Endodermal cell (in vitro differentiated cells): ENCODE data around the gene ATXN7L1. TPM values are rescaled to one million over a fixed set of nuclear protein-coding genes. Genes with fewer than 3 reads are reported as not detected.
"Not testable (repeated sequence)": the region's sequence is repeated elsewhere in the genome, so short reads cannot be mapped to it uniquely, and the experiment has no call there.

Experiments used
- DNase-seq: peaks from one replicate; pipeline ENCODE4 v3.0.0-alpha.2; 2017
- H3K27ac ChIP-seq: 2 replicates; pipeline ENCODE4 v1.5.1; 2013; ENCODE audit warnings: mild to moderate bottlenecking, low read depth, low read length, moderate library complexity
- H3K27me3 ChIP-seq: 2 replicates; pipeline ENCODE4 v1.6.1; 2013; ENCODE audit warnings: mild to moderate bottlenecking, low read length, moderate library complexity; ENCODE audit not compliant: insufficient read depth, control insufficient read depth, poor library complexity, severe bottlenecking
- H3K36me3 ChIP-seq: 2 replicates; pipeline ENCODE4 v1.7.0; 2013; ENCODE audit warnings: mild to moderate bottlenecking, low read length, moderate library complexity; ENCODE audit not compliant: control insufficient read depth, insufficient read depth
- H3K4me1 ChIP-seq: one replicate; pipeline ENCODE4 v1.7.0; 2013; ENCODE audit warnings: low read length; ENCODE audit not compliant: control insufficient read depth, insufficient read depth
- H3K4me3 ChIP-seq: 2 replicates; pipeline ENCODE4 v1.5.1; 2013; ENCODE audit warnings: mild to moderate bottlenecking, low read length, moderate library complexity
- H3K9ac ChIP-seq: 2 replicates; pipeline ENCODE4 v1.6.1; 2013; ENCODE audit warnings: mild to moderate bottlenecking, low read length, moderate library complexity; ENCODE audit not compliant: poor library complexity, severe bottlenecking; ENCODE audit errors: extremely low read depth
- H3K9me3 ChIP-seq: 2 replicates; pipeline ENCODE4 v1.6.1; 2013; ENCODE audit warnings: mild to moderate bottlenecking, low read length, moderate library complexity; ENCODE audit not compliant: control insufficient read depth
- H3K27ac Mint-ChIP-seq: 2 replicates; pipeline ENCODE4 v1.8.0; 2020; ENCODE audit warnings: mixed read lengths
- H3K27me3 Mint-ChIP-seq: 2 replicates; pipeline ENCODE4 v1.8.0; 2021; ENCODE audit warnings: mild to moderate bottlenecking, mixed read lengths; ENCODE audit not compliant: insufficient read depth
- H3K36me3 Mint-ChIP-seq: 2 replicates; pipeline ENCODE4 v1.8.0; 2020; ENCODE audit warnings: low read depth, mixed read lengths
- H3K4me1 Mint-ChIP-seq: 2 replicates; pipeline ENCODE4 v1.8.0; 2020; ENCODE audit warnings: mixed read lengths
- H3K4me3 Mint-ChIP-seq: 2 replicates; pipeline ENCODE4 v1.8.0; 2020; ENCODE audit warnings: mild to moderate bottlenecking, moderate library complexity, mixed read lengths
- H3K9me3 Mint-ChIP-seq: 2 replicates; pipeline ENCODE4 v1.8.0; 2020; ENCODE audit warnings: mild to moderate bottlenecking, mixed read lengths
- CTCF ChIP-seq: fragments of 200-600 bp; sonication (generic); conservative IDR thresholded peaks from 2 replicates; pipeline ENCODE4 v1.5.0; 2021; ENCODE audit warnings: antibody characterized with exemption, mild to moderate bottlenecking
- WGBS, 2 experiments: methylation state at CpG; one replicate each; pipeline versions ENCODE4 v1.1.5 to v1.1.7; 2013; ENCODE audit warnings: missing lambda C conversion rate in 2 of 2, mixed read lengths in 1 of 2; ENCODE audit not compliant: insufficient coverage in 1 of 2, insufficient read length in 1 of 2; 5-methylcytosine and 5-hydroxymethylcytosine counted together
- total RNA-seq, 2 donors: library from RNA; stranded (reverse); fragmentation: NEBNext Ultra II Directional in 1 of 2; extraction: Animal tissue kit (Norgen Biotek cat#: 25700) in 1 of 2; gene quantifications; 2 replicates in 1 of 2; 3 replicates in 1 of 2; pipeline ENCODE4 v1.2.1, GENCODE V29; 2021

ATXN7L1 gene
- total RNA-seq, 2 donors from 2014 or later: 16.9 to 30.4 TPM

- Histone ChIP-seq H3K27me3 (no peaks in the 10 kb centered on the region), H3K4me1 (no peaks in the 10 kb centered on the region), H3K4me3 (no peak overlapping the region), H3K27ac (no peak overlapping the region), H3K9me3 (no peaks in the 10 kb centered on the region), H3K9ac (no peak overlapping the region), H3K36me3 (no peaks in the 10 kb centered on the region)
- Mint-ChIP-seq H3K36me3 (no peaks in the 10 kb centered on the region), H3K4me1 (peaks cover 20% of the 10 kb centered on the region), H3K27me3 (no peaks in the 10 kb centered on the region), H3K27ac (peak overlapping the region; percentile 63), H3K4me3 (no peak overlapping the region), H3K9me3 (no peaks in the 10 kb centered on the region)
- DNase-seq: peak; percentile 75
- 86 to 98% methylated on average over 5 to 14 of the region's 14 CpGs for WGBS, 2 experiments
- TF ChIP-seq CTCF: no peak
Observed at GRCh38 chr7:105600720-105601550, 275.5 kb downstream of the ATXN7L1 start.

- H3K36me3 Mint-ChIP-seq: no peaks in the 10 kb centered on the region
- Histone ChIP-seq H3K27me3 (no peaks in the 10 kb centered on the region), H3K36me3 (no peaks in the 10 kb centered on the region), H3K9me3 (no peaks in the 10 kb centered on the region), H3K4me3 (no peak overlapping the region), H3K4me1 (no peaks in the 10 kb centered on the region), H3K27ac (no peak overlapping the region), H3K9ac (no peak overlapping the region)
- no peak for DNase-seq
- no peaks in the 10 kb centered on the region for H3K27me3 Mint-ChIP-seq
- no peak overlapping the region for H3K27ac Mint-ChIP-seq
- H3K9me3 Mint-ChIP-seq: no peaks in the 10 kb centered on the region
- peaks cover 20% of the 10 kb centered on the region for H3K4me1 Mint-ChIP-seq
- WGBS, 2 experiments: 90 to 92% methylated on average over 3 of the region's 3 CpGs
- H3K4me3 Mint-ChIP-seq: no peak overlapping the region
- no peak for TF ChIP-seq CTCF
Observed at GRCh38 chr7:105599551-105599950, 276.8 kb downstream of the ATXN7L1 start.

GRCh38 chr7:105599080-105599479 is 277.3 kb downstream of the ATXN7L1 start:
- H3K9me3 Mint-ChIP-seq, H3K4me1 ChIP-seq, H3K27me3 Mint-ChIP-seq, H3K36me3 Mint-ChIP-seq, H3K27ac ChIP-seq, H3K27me3 ChIP-seq, H3K4me3 Mint-ChIP-seq, DNase-seq, H3K4me3 ChIP-seq, H3K36me3 ChIP-seq, H3K9me3 ChIP-seq, H3K27ac Mint-ChIP-seq, H3K9ac ChIP-seq: not testable (repeated sequence)
- WGBS, 2 experiments: 90 to 94% methylated on average over 5 to 8 of the region's 8 CpGs
- peaks cover 20% of the 10 kb centered on the region for H3K4me1 Mint-ChIP-seq
